Superior temporal gyrus (tissue), 1 donor: ENCODE results near the gene STK40.

Experiments
- DNase-seq: peaks from one replicate; pipeline ENCODE4 v3.0.0-alpha.2; 2016; ENCODE audit errors: extremely low spot score

The STK40 gene

DNA sequence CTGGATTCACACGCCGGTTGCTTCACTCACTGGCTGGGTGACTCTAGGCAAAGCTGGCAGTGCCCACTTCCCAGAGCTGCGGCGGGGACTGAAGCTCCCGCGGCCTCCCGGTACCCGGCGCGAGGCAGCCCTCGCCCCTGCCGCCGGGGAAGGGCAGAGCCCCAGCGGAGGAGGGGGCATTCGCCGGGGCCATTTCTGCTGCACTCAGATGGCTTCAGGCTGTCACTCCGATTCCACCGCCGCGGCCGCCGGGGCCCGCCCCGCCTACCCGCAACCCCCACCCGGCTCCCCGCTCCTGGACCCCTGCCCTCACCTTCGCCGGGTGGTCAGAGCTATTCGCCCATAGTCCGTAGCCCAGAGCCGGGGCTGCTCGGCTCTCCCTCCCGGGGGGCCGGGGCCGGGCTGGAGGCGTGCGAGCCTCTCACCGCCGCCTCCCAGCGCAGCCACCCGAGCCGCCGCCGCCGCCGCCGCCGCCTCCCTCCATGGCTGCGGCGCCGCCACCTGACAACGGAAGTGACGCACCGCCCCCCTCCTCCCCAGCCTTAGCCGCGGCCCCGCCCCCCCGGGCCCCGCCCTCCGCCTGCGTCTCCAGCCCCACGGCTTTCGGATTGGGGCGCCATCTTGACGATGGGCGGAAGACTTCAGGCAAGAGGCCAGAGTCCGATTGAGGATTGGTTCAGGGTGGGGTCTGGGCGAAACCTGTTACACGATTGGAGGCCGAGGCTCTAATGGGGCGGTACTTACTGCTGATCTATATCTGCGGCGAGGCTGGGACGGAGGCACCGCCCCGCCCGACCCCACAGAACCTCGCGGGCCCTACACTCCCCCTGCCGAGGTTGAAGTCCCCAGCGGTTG, at the start of gene STK40:
STK40 (minus strand) TSS at position 515 of the 855 bp plus-strand sequence. CDS start 24,592 bp downstream, outside the sequence.
- peak; percentile 99 for DNase-seq

DNA sequence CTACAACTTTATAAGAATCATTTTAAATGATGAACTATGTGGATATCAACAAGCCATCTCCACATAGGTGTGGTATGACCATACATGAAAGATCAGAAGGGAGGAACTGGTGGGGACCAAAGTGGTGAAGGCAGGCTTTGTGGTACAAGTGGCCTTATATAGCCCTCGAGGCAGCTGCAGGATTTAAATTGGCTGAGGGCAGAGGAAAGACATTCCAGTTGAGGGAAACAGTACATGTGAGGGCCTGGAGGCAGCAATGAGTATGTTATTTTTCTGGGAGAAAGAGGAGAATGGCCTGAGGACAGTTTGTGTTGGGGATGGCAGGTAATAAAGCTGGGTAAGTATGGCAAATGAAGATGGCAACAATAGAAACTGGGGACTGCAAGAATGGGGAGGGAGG, 47.4 kb upstream of the STK40 start:
- no peak for DNase-seq

- DNase-seq, result no peak
Measured at GRCh38 chr1:36432616-36433015, 46.9 kb upstream of the STK40 start.

GRCh38 chr1:36425791-36426190, 40.1 kb upstream of the STK40 start:
- no peak for DNase-seq

GRCh38 chr1:36421649-36422048, 35.9 kb upstream of the STK40 start:
- no peak for DNase-seq

GRCh38 chr1:36420836-36421317, 35.2 kb upstream of the STK40 start:
- DNase-seq, result peak; percentile 92

DNA sequence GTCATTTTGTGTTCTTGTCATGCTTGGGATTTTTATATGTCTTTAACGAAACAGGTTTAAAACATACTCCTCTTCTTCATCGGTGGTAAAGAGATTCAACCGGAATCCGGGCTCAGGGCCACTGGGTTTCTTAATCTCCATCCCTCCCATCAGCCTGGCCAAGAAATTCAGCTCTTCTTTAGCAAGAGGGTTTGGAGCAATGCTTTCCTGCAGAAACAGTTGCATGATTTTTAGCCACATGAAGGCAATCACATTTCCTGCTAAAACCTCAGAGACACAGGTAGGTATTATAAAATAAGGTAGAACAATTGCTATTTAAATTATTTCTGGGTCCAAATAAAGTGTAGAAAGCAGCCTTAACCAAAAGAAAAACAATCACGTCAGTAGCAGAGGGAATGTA, 34.7 kb upstream of the STK40 start:
- DNase-seq, result no peak

GRCh38 chr1:36419569-36419968, 33.8 kb upstream of the STK40 start:
- DNase-seq, result no peak

DNA sequence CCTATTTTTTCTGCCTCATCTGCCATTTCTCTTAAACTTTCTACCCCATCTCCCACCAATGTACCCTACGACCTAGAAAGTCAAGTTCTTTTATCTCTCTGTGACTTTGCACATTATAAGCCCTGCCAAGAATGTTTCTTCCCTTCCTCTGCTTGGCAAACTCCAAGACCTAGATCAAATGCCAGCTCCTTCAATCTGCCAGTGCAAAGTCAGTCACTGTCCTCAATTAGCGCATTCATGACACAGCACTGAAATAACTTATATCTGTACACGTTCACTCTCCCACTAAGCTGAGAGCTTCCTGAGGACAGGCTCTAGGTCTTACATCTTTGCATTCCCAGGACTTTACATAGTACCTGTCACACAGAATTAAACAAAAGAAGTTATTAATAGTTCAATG, 33.4 kb upstream of the STK40 start:
- no peak for DNase-seq

GRCh38 chr1:36417931-36418330, 32.2 kb upstream of the STK40 start:
- no peak for DNase-seq

GRCh38 chr1:36415661-36416326, 30.1 kb upstream of the STK40 start:
- DNase-seq, result no peak

DNA sequence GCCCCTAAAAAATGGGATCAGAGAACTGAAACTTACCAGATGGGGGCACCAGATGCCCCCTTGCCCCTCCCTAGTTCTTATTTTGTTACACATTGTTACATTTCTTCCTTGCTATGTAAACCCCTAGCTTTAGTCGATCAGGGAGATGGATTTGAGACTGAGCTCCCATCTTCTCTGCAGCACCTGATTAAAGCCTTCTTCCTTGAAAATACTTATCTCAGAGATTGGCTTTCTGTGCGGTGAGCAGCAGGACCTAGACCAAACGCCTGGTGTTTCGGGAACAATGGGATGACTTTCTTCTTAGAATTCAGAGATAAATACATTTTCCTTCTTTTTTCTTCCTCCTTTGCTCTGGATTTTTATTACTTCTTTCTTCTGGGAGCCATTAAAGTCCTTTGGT, 28.7 kb upstream of the STK40 start:
- no peak for DNase-seq

DNA sequence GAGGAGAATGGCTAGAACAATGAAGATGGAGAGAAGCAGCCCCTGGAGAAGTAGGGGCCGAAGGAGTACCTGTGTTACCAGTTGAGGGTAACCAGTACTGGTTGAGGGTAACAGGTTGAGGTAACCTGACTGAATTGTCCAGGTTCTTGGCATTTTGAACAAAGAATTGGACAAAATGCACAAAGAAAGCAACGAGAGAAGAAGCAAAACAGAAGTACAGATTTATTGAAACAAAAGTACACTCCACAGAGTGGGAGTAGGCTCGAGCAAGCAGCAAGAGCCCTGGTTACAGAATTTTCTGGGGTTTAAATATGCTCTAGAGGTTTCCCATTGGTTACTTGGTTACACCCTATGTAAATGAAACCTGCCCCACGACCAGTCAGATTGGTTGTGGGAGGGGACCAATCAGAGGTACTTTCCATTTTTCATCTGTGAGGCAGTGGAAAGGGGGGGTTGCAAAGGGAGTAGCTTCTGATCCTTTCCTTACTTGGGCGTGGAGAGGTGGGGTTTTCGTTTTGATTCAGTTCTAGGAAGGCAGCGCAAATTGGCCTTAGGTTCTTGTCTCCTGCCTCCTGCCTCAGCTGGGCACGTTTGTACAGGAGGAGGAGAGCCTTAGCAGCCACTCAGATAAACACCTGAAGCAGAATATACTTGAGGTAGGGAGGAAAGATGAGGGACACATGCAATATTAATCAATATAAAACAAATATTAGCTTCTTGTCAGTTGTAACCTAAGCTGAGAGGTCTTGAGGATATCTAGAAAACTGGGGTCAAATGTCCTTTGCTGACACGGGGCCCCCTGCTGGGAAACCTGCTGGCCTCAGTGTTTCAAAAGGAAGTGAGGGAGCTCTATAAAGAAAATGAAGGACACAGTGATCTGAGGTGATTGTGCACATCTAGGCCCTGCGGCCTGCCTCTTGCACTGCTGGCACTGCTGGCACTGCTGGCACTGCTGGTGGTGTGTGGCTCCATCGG, 26.2 kb upstream of the STK40 start:
- DNase-seq, result no peak

DNA sequence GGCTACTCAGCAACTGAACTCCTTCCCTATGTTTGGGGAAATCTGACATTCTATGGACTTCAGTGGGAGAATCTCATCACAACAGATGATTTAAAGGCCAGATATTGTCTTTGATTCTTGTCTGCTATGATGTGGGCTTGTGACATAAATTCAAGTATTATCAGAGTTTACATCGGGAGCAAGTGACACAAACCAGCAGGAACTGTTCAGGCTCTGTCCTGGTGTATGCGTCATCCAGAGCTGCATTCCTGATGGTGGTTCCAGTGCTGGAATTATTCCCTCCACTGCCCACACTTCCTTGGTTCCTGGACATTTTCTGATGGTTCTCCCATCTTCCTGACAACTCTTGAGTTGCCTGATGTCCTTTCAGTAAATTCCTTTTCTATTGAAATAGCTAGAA, 22.8 kb upstream of the STK40 start:
- no peak for DNase-seq

GRCh38 chr1:36406440-36406839, 20.7 kb upstream of the STK40 start:
- DNase-seq, result no peak

GRCh38 chr1:36402504-36402890, 16.8 kb upstream of the STK40 start:
- no peak for DNase-seq

- no peak for DNase-seq
Measured at GRCh38 chr1:36401602-36402503, 16.1 kb upstream of the STK40 start.

DNA sequence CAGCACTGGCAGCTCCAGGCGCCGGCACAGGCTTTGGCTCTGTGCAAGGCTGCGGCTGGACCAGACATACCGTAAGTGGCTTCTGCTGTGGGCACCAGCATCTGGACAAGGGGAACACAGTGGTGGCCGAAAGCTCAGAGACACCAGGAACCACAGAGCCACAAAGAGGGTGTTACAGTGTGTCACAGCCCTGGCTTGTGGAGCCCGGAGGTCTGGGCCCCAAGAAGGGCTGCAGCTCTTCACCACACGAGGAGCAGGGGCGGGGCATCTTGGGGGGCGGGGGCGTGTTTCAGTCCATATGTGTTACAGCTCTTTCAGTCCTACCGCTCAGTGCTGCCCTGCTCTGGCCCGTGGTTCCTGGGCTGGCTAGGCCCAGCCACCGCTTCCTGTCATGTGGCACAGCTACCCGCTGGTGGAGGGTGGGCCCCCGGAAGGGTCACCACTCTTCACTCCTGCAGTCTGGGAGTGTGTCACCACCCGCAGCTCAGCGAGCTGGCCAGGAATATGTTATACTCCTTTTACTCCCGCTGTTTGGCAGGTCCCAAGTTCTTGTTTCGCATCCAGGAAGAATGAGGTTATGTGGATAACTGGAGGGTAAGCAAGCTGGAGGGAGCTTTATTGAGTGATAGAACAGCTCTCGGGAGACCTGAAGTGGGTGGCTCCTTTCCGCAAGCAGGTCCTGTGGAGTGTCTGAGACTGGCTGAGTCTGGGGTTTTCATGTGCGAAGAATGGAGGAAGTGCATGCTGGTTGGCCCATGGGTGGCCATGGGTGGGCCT, 15.3 kb upstream of the STK40 start:
- DNase-seq, result no peak

DNA sequence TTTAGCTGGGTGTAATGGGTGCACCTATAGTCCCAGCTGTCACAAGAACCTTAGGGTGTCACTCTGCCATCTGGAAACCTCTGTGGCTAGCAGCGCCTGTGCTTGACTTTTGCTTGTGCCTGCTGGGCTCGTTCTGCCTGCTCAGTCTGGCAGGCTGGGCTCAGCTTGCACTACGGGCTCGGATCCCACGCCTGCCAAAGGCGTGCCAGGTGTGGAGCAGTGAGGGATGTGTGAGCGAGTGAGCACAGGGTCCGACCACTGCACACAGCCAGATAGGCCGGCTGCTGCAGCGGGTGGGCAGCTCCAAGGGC, 14.7 kb upstream of the STK40 start:
- no peak for DNase-seq

DNA sequence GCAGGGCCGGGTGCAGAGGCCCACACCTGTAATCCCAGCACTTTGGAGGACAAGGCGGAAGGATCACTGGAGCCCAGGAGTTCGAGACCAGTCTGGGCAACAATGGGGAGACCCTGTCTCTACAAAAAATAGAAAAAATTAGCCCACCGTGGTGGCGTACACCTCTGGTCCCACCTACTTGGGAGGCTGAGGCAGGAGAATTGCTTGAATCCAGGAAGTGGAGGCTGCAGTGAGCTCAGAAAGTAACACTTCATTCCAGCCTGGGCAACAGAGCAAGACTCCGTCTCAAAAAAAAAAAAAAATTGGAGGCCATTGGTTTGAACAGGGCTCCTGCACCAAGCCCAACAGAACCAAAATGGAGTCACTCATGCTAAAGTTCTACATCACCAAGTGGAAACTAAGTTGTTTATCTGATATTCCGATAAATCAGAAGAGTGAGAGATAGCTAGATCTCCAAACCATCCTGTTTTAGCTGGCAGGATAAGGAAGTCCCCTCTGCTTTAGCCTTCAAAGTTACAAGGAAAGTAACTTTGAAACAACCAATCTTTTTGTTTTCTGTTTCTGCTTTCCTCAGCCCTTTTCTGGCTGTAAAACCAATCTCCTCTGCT, 12.8 kb upstream of the STK40 start:
- no peak for DNase-seq
